Sciatic nerve (tissue), 2 donors: Measurements from ENCODE around the gene SPACA1. TPM values are rescaled to one million over a fixed set of nuclear protein-coding genes. Genes with fewer than 3 reads are reported as not detected.
"Not testable (repeated sequence)": the region's sequence is repeated elsewhere in the genome, so short reads cannot be mapped to it uniquely, and the experiment has no call there.

Source experiments
- ATAC-seq: fragments of 200-7000 bp; cut with Tn5 transposase; one replicate; pipeline ENCODE4 v1.9.1; 2020; ENCODE audit warnings: mild to moderate bottlenecking, moderate library complexity
- DNase-seq: peaks from one replicate; pipeline ENCODE4 v3.0.0-alpha.2; 2020; ENCODE audit warnings: low spot score
- intact Hi-C: fragments of 100-400 bp; cut with DNase I; formaldehyde crosslinking; loops from one replicate; pipeline ENCODE4 v1.14.2; 2022
- total RNA-seq: library from RNA; stranded (reverse); fragmentation: NEBNext Ultra II Directional; extraction: Animal tissue kit (Norgen Biotek cat#: 25700); gene quantifications from one replicate; pipeline ENCODE4 v1.2.1, GENCODE V29; 2021
- donor health status: DM: no; HTN: no; CAD: no.
- donor health status: DM: no; HTN: no; CAD: no.

Gene SPACA1
- not detected for total RNA-seq

- no peak for ATAC-seq
- intact Hi-C loops, result no loop called here
- DNase-seq, result no peak
These were observed at the start of gene SPACA1 for GRCh38 chr6:88047510-88048150. Gene SPACA1, plus strand, starts transcription at chr6:88047841. Its CDS starts 65 bp downstream, at chr6:88047906.

- ATAC-seq, result no peak
- no peak for DNase-seq
- intact Hi-C loops, result no loop called here
These were observed 46.9 kb upstream of the SPACA1 start for GRCh38 chr6:88000713-88001112.

- not testable (repeated sequence) for DNase-seq
These were observed 46.4 kb upstream of the SPACA1 start for GRCh38 chr6:88001279-88001678.

GRCh38 chr6:88004707-88005106 lies 42.9 kb upstream of the SPACA1 start:
- ATAC-seq (no peak), DNase-seq (no peak)
- intact Hi-C loops, result no loop called here

More at GRCh38 chr6:88001279-88001678, 46.4 kb upstream of the SPACA1 start:
- intact Hi-C loops, ATAC-seq: not testable (repeated sequence)

GRCh38 chr6:88006557-88006956 lies 41.1 kb upstream of the SPACA1 start:
- ATAC-seq (no peak), DNase-seq (no peak)
- intact Hi-C loops, result no loop called here

GRCh38 chr6:88008411-88008810 lies 39.2 kb upstream of the SPACA1 start:
- DNase-seq (no peak), ATAC-seq (no peak)
- intact Hi-C loops, result no loop called here

- ATAC-seq, result no peak
- DNase-seq, result no peak
- intact Hi-C loops, result no loop called here
These were observed 38.8 kb upstream of the SPACA1 start for GRCh38 chr6:88008831-88009231.

GRCh38 chr6:88013015-88013414 lies 34.6 kb upstream of the SPACA1 start:
- ATAC-seq, result no peak
- intact Hi-C loops, result no loop called here
- DNase-seq, result no peak

GRCh38 chr6:88013554-88013953 lies 34.1 kb upstream of the SPACA1 start:
- ATAC-seq, result no peak
- no peak for DNase-seq
- intact Hi-C loops, result no loop called here

GRCh38 chr6:88020439-88020838 lies 27.2 kb upstream of the SPACA1 start:
- DNase-seq (no peak), ATAC-seq (no peak)
- intact Hi-C loops, result no loop called here

GRCh38 chr6:88024696-88025095 lies 22.9 kb upstream of the SPACA1 start:
- no peak for ATAC-seq
- intact Hi-C loops, result no loop called here
- no peak for DNase-seq

GRCh38 chr6:88031550-88031949 lies 16.1 kb upstream of the SPACA1 start:
- no peak for ATAC-seq
- intact Hi-C loops, result no loop called here
- no peak for DNase-seq

GRCh38 chr6:88044530-88044929 lies 3.1 kb upstream of the SPACA1 start:
- no peak for ATAC-seq
- DNase-seq, result no peak
- intact Hi-C loops, result no loop called here

- no peak for ATAC-seq
- DNase-seq, result no peak
- intact Hi-C loops, result no loop called here
These were observed 2.0 kb upstream of the SPACA1 start for GRCh38 chr6:88045521-88046136.

GRCh38 chr6:88048578-88048977 lies 937 bp downstream of the SPACA1 start:
- no peak for ATAC-seq
- intact Hi-C loops, result no loop called here
- no peak for DNase-seq

GRCh38 chr6:88050140-88050818 lies 2.6 kb downstream of the SPACA1 start:
- intact Hi-C loops, result no loop called here
- ATAC-seq, result no peak
- no peak for DNase-seq

GRCh38 chr6:88059191-88059590 lies 11.6 kb downstream of the SPACA1 start:
- no peak for DNase-seq
- intact Hi-C loops, result no loop called here
- no peak for ATAC-seq

GRCh38 chr6:88062376-88062775 lies 14.7 kb downstream of the SPACA1 start:
- no peak for ATAC-seq
- intact Hi-C loops, result no loop called here
- DNase-seq, result no peak

GRCh38 chr6:88072462-88072861 lies 24.8 kb downstream of the SPACA1 start:
- intact Hi-C loops, result no loop called here
- DNase-seq, result no peak
- no peak for ATAC-seq

- ATAC-seq (no peak), DNase-seq (no peak)
- intact Hi-C loops, result no loop called here
These were observed 27.1 kb downstream of the SPACA1 start for GRCh38 chr6:88074791-88075190.
